Measurements from ENCODE around the gene FLYWCH1. TPM values are rescaled to one million over a fixed set of nuclear protein-coding genes. Genes with fewer than 3 reads are reported as not detected.
A peak's percentile ranks its signal among the peaks of the same experiment; 100 is the strongest.

Gene FLYWCH1
- total and polyA plus RNA-seq, 9 of the 15 experiments (the other 6 are each of a cell fraction or from before 2014, with no cell fraction given) = 0.18 to 33.6 (median 11.3) TPM

- intact Hi-C loops (cut with micrococcal nuclease) (loop anchor here (1.0 to 2.0 kb wide), 3 partner anchors 23 to 75 kb away; partner anchors contain the start of genes FLYWCH2 and PKMYT1), in situ Hi-C loops (cut with MboI) (no loop called here)
- H3K9me1 ChIP-seq (ENCODE audit: control insufficient read depth, insufficient read depth, low read length) = no peaks in the 10 kb centered on the region
- H3K27me3 ChIP-seq (ENCODE audit: control insufficient read depth in 2 of 2, insufficient read depth in 2 of 2, low read length in 2 of 2) = no peaks in the 10 kb centered on the region
- no peaks in the 10 kb centered on the region for H3K9me3 ChIP-seq (replicated peaks; ENCODE audit: control insufficient read depth, insufficient read depth, low read depth, low read length)
- WGBS (ENCODE audit: insufficient coverage, low coverage, missing lambda C conversion rate) = under 1% methylated on average over 13 of the region's 51 CpGs
- no peaks in the 10 kb centered on the region for H4K20me1 ChIP-seq (replicated peaks; ENCODE audit: control insufficient read depth, insufficient read depth, low read length)
- H3K27ac ChIP-seq (ENCODE audit: extremely low read depth, low read depth, low read length) = peak overlapping the region; percentile 94
- peaks cover 6% of the 10 kb centered on the region; the same call in 2 of the 3 replicates for H3K79me2 ChIP-seq (ENCODE audit: control insufficient read depth, insufficient read depth, low read length)
- H3K36me3 ChIP-seq (ENCODE audit: control insufficient read depth, insufficient read depth, low read length) = no peaks in the 10 kb centered on the region
- H3K4me1 ChIP-seq (replicated peaks in 1 of 2; ENCODE audit: control insufficient read depth in 2 of 2, insufficient read depth in 2 of 2, low read length in 2 of 2) = peaks cover 14 to 33% of the 10 kb centered on the region in 2 experiments; a peak in 4 of 5 replicates
- peak; percentile 90 for ATAC-seq
- peak overlapping the region; percentile 99 for H3K4me3 ChIP-seq
- POLR2A ChIA-PET = interaction anchor here (0.5 to 1.7 kb wide), 6 partner anchors 10 to 153 kb away, joined by 3 to 10 read pairs (median 4); partner anchors contain the start of genes FLYWCH2 and SRRM2
- peak; percentile 99 for FAIRE-seq
- H3K9ac ChIP-seq (ENCODE audit: insufficient read depth in 1 of 2, low read depth in 2 of 2, low read length in 2 of 2) = peak overlapping the region; percentile 90 to 98
- no TSS peak for BruUV-seq (replicated peaks)
- DNase-seq (ENCODE audit: extremely low read depth in 1 of 4, low spot score in 3 of 4) = peak; percentile 91 to 99 (median 98)
- CTCF ChIA-PET (ENCODE audit: low intra/inter-chr PET ratio) = interaction anchor here (0.7 to 4.7 kb wide), 2 partner anchors 31 to 67 kb away, joined by 3 to 24 read pairs; no protein-coding TSS in a partner anchor
- H3K4me2 ChIP-seq (ENCODE audit: insufficient read depth, low read length) = peak overlapping the region; percentile 99
- peak overlapping the region; percentile 76 for H2AFZ ChIP-seq (ENCODE audit: low read depth, low read length)
- peak; percentile 72 for TF ChIP-seq GABPA (tag; conservative IDR thresholded peaks at IDR 0.05; ENCODE audit: low read depth)
- no peak for TF ChIP-seq BDP1 (IDR thresholded peaks at IDR 0.05; ENCODE audit: insufficient read depth, insufficient read length)
- TF ChIP-seq ATF6 (CRISPR knock-in tag; IDR thresholded peaks at IDR 0.05) = 0 out of 2 replicates have a peak, but pooled peaks have one; percentile 79
- no peak for TF ChIP-seq ZNF561 (CRISPR knock-in tag; conservative IDR thresholded peaks at IDR 0.05)
- peak; percentile 77; the same call in 1 of the 2 replicates for TF ChIP-seq AFF4 (CRISPR knock-in tag; IDR thresholded peaks at IDR 0.05)
- TF ChIP-seq ZSCAN29 (IDR thresholded peaks at IDR 0.05) = no peak
- TF ChIP-seq ESRRA (IDR thresholded peaks at IDR 0.05; ENCODE audit: borderline replicate concordance, low read depth) = peak; percentile 86; the same call in 1 of the 2 replicates
- peak; percentile 88 for TF ChIP-seq VEZF1 (CRISPR knock-in tag; IDR thresholded peaks at IDR 0.05)
- no peak for TF ChIP-seq SIRT6 (IDR thresholded peaks at IDR 0.05; ENCODE audit: low read depth, low read length)
- TF ChIP-seq RCOR1 (IDR thresholded peaks at IDR 0.05; ENCODE audit: borderline replicate concordance in 1 of 2, low read depth in 2 of 2, low read length in 2 of 2) = peak in 1 of 2 experiments; percentile 46; a peak in 1 of 4 replicates
- peak; percentile 74; the same call in 1 of the 2 replicates for TF ChIP-seq THAP7 (CRISPR knock-in tag; IDR thresholded peaks at IDR 0.05)
Measured at GRCh38 chr16:2905241-2905987, 6.3 kb upstream of the FLYWCH1 start.

Data from K562 (cell line).